SKM-1 (cell line): Measurements from ENCODE around the gene LLGL2.

Experiments used
- DNase-seq: peaks from one replicate; lab custom pipeline; 2025; ENCODE audit not compliant: unreplicated experiment; lab: John Stamatoyannopoulos, UW

Gene LLGL2

GRCh38 chr17:75505640-75506039 is 19.9 kb upstream of the LLGL2 start:
- no peak for DNase-seq

GRCh38 chr17:75506134-75506533 is 19.4 kb upstream of the LLGL2 start:
- no peak for DNase-seq

- DNase-seq = no peak
Measured at GRCh38 chr17:75506888-75507287, 18.6 kb upstream of the LLGL2 start.

GRCh38 chr17:75507733-75508719 is 17.5 kb upstream of the LLGL2 start:
- DNase-seq = no peak

GRCh38 chr17:75508931-75509361 is 16.6 kb upstream of the LLGL2 start:
- no peak for DNase-seq

GRCh38 chr17:75509528-75510258 is 15.8 kb upstream of the LLGL2 start:
- no peak for DNase-seq

GRCh38 chr17:75511270-75511609 is 14.3 kb upstream of the LLGL2 start:
- DNase-seq = no peak

GRCh38 chr17:75511610-75512575 is 13.6 kb upstream of the LLGL2 start:
- no peak for DNase-seq

- no peak for DNase-seq
Measured at GRCh38 chr17:75512926-75513640, 12.4 kb upstream of the LLGL2 start.

- DNase-seq = no peak
Measured at GRCh38 chr17:75513641-75514000, 11.9 kb upstream of the LLGL2 start.

- DNase-seq = no peak
Measured at GRCh38 chr17:75514299-75514918, 11.1 kb upstream of the LLGL2 start.

- no peak for DNase-seq
Measured at GRCh38 chr17:75514919-75515495, 10.5 kb upstream of the LLGL2 start.

GRCh38 chr17:75515496-75516254 is 9.8 kb upstream of the LLGL2 start, which contains the start of gene CASKIN2:
Gene CASKIN2 (minus strand): TSS chr17:75515537. CDS start chr17:75513804, 1,733 bp downstream.
- peak; percentile 62 for DNase-seq

- peak; percentile 82 for DNase-seq
Measured at GRCh38 chr17:75516255-75516618, 9.3 kb upstream of the LLGL2 start, which contains the start of gene TSEN54. Gene TSEN54 (plus strand): TSS chr17:75516528. CDS start chr17:75516561, 33 bp downstream.

GRCh38 chr17:75516619-75517296 is 8.7 kb upstream of the LLGL2 start:
- no peak for DNase-seq

- DNase-seq = no peak
Measured at GRCh38 chr17:75517297-75517865, 8.1 kb upstream of the LLGL2 start.

GRCh38 chr17:75518201-75518600 is 7.3 kb upstream of the LLGL2 start:
- DNase-seq = no peak
